HG03025 (cell line): ENCODE results near the gene MSI2.

Source experiments
- ATAC-seq: cut with Tn5 transposase; IDR thresholded peaks from one replicate; pipeline ENCODE4 v1.9.1; 2021; ENCODE audit warnings: mild to moderate bottlenecking, moderate library complexity; ENCODE audit not compliant: unreplicated experiment, low FRiP score

Gene MSI2

GRCh38 chr17:57363580-57363979 lies 107.3 kb downstream of the MSI2 start:
- no peak for ATAC-seq

GRCh38 chr17:57363998-57364643 lies 107.8 kb downstream of the MSI2 start:
- ATAC-seq = no peak

GRCh38 chr17:57365420-57365819 lies 109.1 kb downstream of the MSI2 start:
- no peak for ATAC-seq

- no peak for ATAC-seq
Observed at GRCh38 chr17:57366177-57366557, 109.8 kb downstream of the MSI2 start.

- ATAC-seq = no peak
Observed at GRCh38 chr17:57366558-57367351, 110.4 kb downstream of the MSI2 start.

GRCh38 chr17:57368637-57369336 lies 112.5 kb downstream of the MSI2 start:
- ATAC-seq = no peak

GRCh38 chr17:57369509-57369945 lies 113.2 kb downstream of the MSI2 start:
- ATAC-seq = no peak

- no peak for ATAC-seq
Observed at GRCh38 chr17:57370037-57370581, 113.8 kb downstream of the MSI2 start.

GRCh38 chr17:57370619-57371018 lies 114.3 kb downstream of the MSI2 start:
- no peak for ATAC-seq

- ATAC-seq = no peak
Observed at GRCh38 chr17:57372156-57372555, 115.8 kb downstream of the MSI2 start.

GRCh38 chr17:57373048-57373447 lies 116.7 kb downstream of the MSI2 start:
- ATAC-seq = no peak

GRCh38 chr17:57373756-57374155 lies 117.4 kb downstream of the MSI2 start:
- ATAC-seq = no peak

- ATAC-seq = no peak
Observed at GRCh38 chr17:57375040-57375769, 118.9 kb downstream of the MSI2 start.

GRCh38 chr17:57375770-57376225 lies 119.5 kb downstream of the MSI2 start:
- ATAC-seq = no peak

GRCh38 chr17:57377094-57377493 lies 120.8 kb downstream of the MSI2 start:
- ATAC-seq = no peak

GRCh38 chr17:57379237-57379894 lies 123.0 kb downstream of the MSI2 start:
- no peak for ATAC-seq

- no peak for ATAC-seq
Observed at GRCh38 chr17:57379895-57380434, 123.6 kb downstream of the MSI2 start.

- ATAC-seq = no peak
Observed at GRCh38 chr17:57381498-57381897, 125.2 kb downstream of the MSI2 start.

- ATAC-seq = no peak
Observed at GRCh38 chr17:57384219-57384618, 127.9 kb downstream of the MSI2 start.

- no peak for ATAC-seq
Observed at GRCh38 chr17:57385975-57386374, 129.7 kb downstream of the MSI2 start.
